Body of pancreas (tissue), 4 donors: ENCODE data around the gene ZNF229. TPM values are rescaled to one million over a fixed set of nuclear protein-coding genes. Genes with fewer than 3 reads are reported as not detected.
A peak's percentile ranks its signal among the peaks of the same experiment; 100 is the strongest.
"Not testable (repeated sequence)": the region's sequence is repeated elsewhere in the genome, so short reads cannot be mapped to it uniquely, and the experiment has no call there.

Source experiments
- ATAC-seq: fragments of 150-250 bp; one replicate; pipeline ENCODE4 v1.9.1; 2016
- DNase-seq, 4 donors: peaks; one replicate each; pipeline ENCODE4 v3.0.0-alpha.2; 2019
- H3K27ac ChIP-seq, 4 donors: fragments of 200-600 bp; sonication (generic); 1 replicate in 3 of 4; 2 replicates in 1 of 4; pipeline versions ENCODE4 v1.5.1 to v1.6.1; 2016 to 2019; ENCODE audit warnings: mild to moderate bottlenecking in 1 of 4, mixed read lengths in 1 of 4, moderate library complexity in 1 of 4
- H3K27me3 ChIP-seq, 2 donors: fragments of 200-600 bp; sonication (generic); one replicate each; pipeline ENCODE4 v1.6.0; 2016; ENCODE audit warnings: mild to moderate bottlenecking in 1 of 2
- H3K36me3 ChIP-seq, 2 donors: fragments of 200-600 bp; sonication (generic); replicated peaks in 1 of 2; 2 replicates each; pipeline ENCODE4 v1.5.1; 2016; ENCODE audit warnings: low read depth in 2 of 2; ENCODE audit not compliant: insufficient read depth in 1 of 2
- H3K4me1 ChIP-seq: fragments of 200-600 bp; sonication (generic); one replicate; pipeline ENCODE4 v1.6.0; 2016
- H3K4me3 ChIP-seq, 2 donors: fragments of 200-600 bp; sonication (generic); 1 replicate in 1 of 2; 2 replicates in 1 of 2; pipeline ENCODE4 v1.5.1; 2016 to 2019
- H3K9me3 ChIP-seq, 3 donors: fragments of 200-600 bp; sonication (generic); 1 replicate in 2 of 3; 2 replicates in 1 of 3; pipeline ENCODE4 v1.5.1; 2016
- POLR2A ChIP-seq, 3 donors: fragments of 450-650 bp; IDR thresholded peaks; one replicate each; pipeline ENCODE4 v1.6.1; 2016; ENCODE audit warnings: antibody characterized with exemption in 3 of 3, mild to moderate bottlenecking in 2 of 3
- WGBS, 2 donors: methylation state at CpG; one replicate each; pipeline ENCODE4 v1.1.5; 2017; 5-methylcytosine and 5-hydroxymethylcytosine counted together
- intact Hi-C: fragments of 100-400 bp; cut with DNase I; formaldehyde crosslinking; loops from one replicate; pipeline ENCODE4 v1.15.1; 2023
- total RNA-seq, 2 donors: library from RNA; depleted of rRNA; stranded (reverse); fragments of >200 nt; gene quantifications; one replicate each; pipeline ENCODE4 v1.1.0, GENCODE V29; 2016
- TF ChIP-seq, protein P1 (sequence below), 7 experiments: fragments of 450-650 bp in 4 of 7; fragments of 200-600 bp in 3 of 7; sonication (generic) in 3 of 7; IDR thresholded peaks; one replicate each; pipeline ENCODE4 v1.5.1; 2016 to 2019; ENCODE audit warnings: antibody characterized with exemption in 7 of 7

Gene ZNF229
- 1 to 10 TPM in 1 of 2 donors, under 1 TPM in 1; 0.99 to 2.6 TPM for total RNA-seq

DNA sequence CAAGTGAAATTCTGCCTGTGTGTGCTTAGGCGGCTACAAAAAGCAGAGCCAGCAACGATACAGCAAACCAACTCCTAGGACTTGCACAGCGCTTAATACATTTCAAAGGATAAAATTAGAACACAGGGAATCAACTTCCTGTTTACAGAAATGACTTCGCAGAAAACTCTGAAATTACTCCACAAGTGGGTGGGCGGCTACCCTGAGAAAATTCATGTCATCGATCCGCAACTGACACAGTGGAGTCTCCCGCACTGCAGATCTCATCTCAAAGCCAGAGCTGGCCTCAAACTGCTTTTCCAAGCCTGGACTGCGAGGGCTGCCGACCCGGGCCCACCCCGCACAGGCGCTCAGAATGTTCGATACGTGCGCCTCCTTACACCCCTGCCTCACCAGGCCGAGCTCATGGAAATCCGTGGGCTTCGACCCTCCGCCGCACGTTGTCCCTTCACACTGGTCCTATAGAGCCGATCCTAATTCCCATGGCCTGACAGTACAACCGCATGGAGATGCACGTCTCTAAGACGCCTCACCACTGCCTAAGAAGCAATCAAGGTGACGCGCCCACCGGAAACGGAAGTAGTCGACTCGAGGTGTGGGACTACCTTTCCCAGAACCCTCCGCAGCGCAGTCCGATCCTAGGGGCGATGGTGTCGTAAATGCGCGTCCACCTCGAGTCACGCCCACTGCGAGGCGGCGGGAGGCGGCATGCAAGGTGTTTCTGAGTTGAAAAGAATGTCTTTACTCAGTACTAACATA lies at the start of gene ZNF229:
ZNF229 (minus strand) TSS at position 557 of the 759 bp plus-strand sequence. CDS start 5,625 bp downstream, outside the sequence.
- peak; percentile 85 to 93 (median 90) for DNase-seq
- peak in 2 of 3 donors; percentile 25 to 44 for TF ChIP-seq POLR2A (IDR thresholded peaks at IDR 0.05)
- TF ChIP-seq, protein P1, sequence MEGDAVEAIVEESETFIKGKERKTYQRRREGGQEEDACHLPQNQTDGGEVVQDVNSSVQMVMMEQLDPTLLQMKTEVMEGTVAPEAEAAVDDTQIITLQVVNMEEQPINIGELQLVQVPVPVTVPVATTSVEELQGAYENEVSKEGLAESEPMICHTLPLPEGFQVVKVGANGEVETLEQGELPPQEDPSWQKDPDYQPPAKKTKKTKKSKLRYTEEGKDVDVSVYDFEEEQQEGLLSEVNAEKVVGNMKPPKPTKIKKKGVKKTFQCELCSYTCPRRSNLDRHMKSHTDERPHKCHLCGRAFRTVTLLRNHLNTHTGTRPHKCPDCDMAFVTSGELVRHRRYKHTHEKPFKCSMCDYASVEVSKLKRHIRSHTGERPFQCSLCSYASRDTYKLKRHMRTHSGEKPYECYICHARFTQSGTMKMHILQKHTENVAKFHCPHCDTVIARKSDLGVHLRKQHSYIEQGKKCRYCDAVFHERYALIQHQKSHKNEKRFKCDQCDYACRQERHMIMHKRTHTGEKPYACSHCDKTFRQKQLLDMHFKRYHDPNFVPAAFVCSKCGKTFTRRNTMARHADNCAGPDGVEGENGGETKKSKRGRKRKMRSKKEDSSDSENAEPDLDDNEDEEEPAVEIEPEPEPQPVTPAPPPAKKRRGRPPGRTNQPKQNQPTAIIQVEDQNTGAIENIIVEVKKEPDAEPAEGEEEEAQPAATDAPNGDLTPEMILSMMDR (IDR thresholded peaks at IDR 0.05): no peak
- H3K4me1 ChIP-seq: peaks cover 6% of the 10 kb centered on the region
- peak within 1 kb of the TSS; percentile 47 to 48 for H3K4me3 ChIP-seq
- peaks cover 0 to 1% of the 10 kb centered on the region in 2 donors for H3K36me3 ChIP-seq
- H3K27ac ChIP-seq: peak within 1 kb of the TSS in 2 of 4 donors; percentile 7 to 35
- 1 to 5% methylated on average over 39 to 45 of the region's 45 CpGs for WGBS, 2 donors
- peak; percentile 94 for ATAC-seq
- peaks cover 0 to 34% (median 0%) of the 10 kb centered on the region in 3 donors for H3K9me3 ChIP-seq
- intact Hi-C loops: no loop called here
- no peaks in the 10 kb centered on the region for H3K27me3 ChIP-seq

DNA sequence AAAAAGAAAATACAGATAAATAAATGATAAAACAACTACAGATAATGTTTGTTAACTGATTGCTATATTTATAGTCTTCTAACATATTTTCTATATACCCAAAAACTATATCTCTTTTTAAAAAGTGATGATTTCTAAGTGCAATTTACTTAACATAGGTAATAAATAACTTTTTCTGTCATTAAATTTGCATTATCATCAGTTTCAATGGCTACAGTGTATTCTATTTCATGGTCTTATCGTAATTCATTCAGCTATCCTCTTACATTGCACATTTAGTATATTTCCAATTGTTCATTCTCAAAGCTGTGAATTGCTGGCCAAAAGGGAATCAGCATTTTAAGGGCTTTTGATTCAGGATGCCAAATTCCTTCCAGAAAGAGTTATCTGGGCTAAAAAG lies 48.4 kb upstream of the ZNF229 start:
- no peak for ATAC-seq
- Histone ChIP-seq H3K27me3 (no peaks in the 10 kb centered on the region), H3K27ac (no peak overlapping the region), H3K4me1 (peaks cover 23% of the 10 kb centered on the region), H3K9me3 (peaks cover 0 to 54% (median 0%) of the 10 kb centered on the region in 3 donors), H3K4me3 (no peak overlapping the region), H3K36me3 (peaks cover 24 to 40% of the 10 kb centered on the region in 2 donors)
- intact Hi-C loops: no loop called here
- TF ChIP-seq, protein P1 (IDR thresholded peaks at IDR 0.05): no peak
- TF ChIP-seq POLR2A (IDR thresholded peaks at IDR 0.05): no peak
- DNase-seq: no peak
- WGBS, 2 donors: 100% methylated on average over 1 of the region's 1 CpG

DNA sequence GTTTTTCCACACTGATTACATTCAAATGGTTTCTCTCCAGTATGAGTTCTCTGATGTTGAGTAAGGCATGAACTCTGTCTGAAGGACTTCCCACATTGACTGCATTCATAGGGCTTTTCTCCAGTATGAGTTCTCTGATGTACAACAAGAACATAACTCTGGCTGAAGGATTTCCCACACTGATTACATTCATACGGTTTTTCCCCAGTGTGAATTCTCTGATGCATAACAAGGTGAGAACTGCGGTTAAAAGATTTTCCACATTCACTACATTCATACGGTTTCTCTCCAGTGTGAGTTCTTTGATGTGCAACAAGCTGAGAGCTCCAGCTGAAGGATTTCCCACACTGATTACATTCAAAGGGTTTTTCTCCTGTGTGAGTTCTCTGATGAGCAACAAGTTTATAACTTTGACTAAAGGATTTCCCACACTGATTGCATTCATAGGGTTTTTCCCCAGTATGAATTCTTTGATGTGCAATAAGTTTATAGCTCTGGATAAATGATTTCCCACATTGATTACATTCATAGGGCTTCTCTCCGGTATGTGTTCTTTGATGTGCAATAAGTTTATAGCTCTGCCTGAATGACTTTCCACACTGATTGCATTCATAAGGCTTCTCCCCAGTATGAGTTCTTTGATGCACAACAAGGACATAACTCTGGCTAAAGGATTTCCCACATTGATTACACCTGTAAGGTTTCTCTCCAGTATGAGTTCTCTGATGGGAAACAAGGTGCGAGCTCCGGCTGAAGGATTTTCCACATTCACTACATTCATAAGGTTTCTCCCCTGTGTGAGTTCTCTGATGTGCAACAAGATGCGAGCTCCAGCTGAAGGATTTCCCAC lies 28.5 kb upstream of the ZNF229 start:
- ATAC-seq (no peak), DNase-seq (no peak)
- intact Hi-C loops: no loop called here
- no peak for TF ChIP-seq POLR2A (IDR thresholded peaks at IDR 0.05)
- TF ChIP-seq, protein P1 (IDR thresholded peaks at IDR 0.05): no peak
- Histone ChIP-seq H3K4me1 (no peaks in the 10 kb centered on the region), H3K27me3 (no peaks in the 10 kb centered on the region), H3K27ac (no peak overlapping the region), H3K9me3 (peaks cover 0 to 95% (median 21%) of the 10 kb centered on the region in 3 donors), H3K36me3 (peaks cover 30 to 34% of the 10 kb centered on the region in 2 donors), H3K4me3 (no peak overlapping the region)
- 93 to 94% methylated on average over 7 of the region's 7 CpGs for WGBS, 2 donors

DNA sequence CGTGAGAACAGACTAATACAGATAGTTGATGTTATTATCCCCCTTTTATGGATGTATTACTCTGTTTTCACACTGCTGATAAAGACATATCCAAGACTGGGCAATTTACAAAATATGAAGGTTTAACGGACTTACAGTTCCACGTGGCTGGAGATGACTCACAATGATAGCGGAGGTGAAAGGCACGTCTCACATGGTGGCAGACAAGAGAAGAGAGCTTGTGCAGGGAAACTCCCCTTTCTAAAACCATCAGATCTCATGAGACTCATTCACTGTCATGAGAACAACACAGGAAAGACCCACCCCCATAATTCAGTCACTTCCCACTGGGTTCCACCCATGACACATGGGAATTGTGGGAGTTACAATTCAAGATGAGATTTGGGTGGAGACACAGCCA lies 20.5 kb upstream of the ZNF229 start:
- H3K4me1 ChIP-seq, H3K27ac ChIP-seq, H3K27me3 ChIP-seq, DNase-seq, intact Hi-C loops, H3K36me3 ChIP-seq, H3K4me3 ChIP-seq, ATAC-seq: not testable (repeated sequence)
- 57 to 80% methylated on average over 5 of the region's 5 CpGs for WGBS, 2 donors
- peaks cover 0 to 61% (median 4%) of the 10 kb centered on the region in 3 donors for H3K9me3 ChIP-seq

DNA sequence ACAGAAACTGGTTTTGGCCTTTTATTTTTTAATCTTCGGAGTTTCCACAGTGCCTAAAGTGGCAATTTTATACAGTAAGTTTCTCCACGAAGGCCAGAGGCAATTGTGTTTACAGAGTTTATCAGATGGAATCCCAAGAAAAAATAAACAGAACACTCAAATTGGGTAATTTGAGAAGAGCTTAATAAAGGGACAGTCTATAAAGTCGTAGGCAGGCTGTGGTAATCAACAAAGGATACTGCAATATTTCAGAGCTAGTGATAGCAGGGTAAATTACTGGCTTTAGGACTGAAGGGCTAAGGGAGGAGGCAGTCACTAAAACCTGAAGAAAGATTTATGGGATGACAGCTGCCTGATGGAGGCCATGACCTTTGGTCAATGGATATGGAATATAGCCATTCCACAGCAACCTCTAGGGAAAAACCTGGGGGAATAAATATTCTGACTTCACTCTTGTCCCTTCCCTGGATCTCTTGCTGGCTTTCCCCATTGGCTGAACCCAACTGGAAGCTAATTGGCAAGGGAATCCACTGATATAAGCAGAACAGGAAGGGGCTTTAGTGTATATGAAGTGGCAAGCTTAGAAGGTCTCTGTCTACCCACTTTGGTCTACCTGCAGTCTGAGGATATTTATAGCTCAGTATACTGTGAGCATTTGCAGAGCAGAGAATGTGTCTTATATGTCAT lies 14.5 kb upstream of the ZNF229 start:
- WGBS, 2 donors: 28 to 38% methylated on average over 3 of the region's 3 CpGs
- intact Hi-C loops, H3K4me1 ChIP-seq, H3K27me3 ChIP-seq, ATAC-seq, H3K27ac ChIP-seq, H3K36me3 ChIP-seq, DNase-seq, H3K4me3 ChIP-seq: not testable (repeated sequence)
- peaks cover 0 to 16% (median 0%) of the 10 kb centered on the region in 3 donors for H3K9me3 ChIP-seq

DNA sequence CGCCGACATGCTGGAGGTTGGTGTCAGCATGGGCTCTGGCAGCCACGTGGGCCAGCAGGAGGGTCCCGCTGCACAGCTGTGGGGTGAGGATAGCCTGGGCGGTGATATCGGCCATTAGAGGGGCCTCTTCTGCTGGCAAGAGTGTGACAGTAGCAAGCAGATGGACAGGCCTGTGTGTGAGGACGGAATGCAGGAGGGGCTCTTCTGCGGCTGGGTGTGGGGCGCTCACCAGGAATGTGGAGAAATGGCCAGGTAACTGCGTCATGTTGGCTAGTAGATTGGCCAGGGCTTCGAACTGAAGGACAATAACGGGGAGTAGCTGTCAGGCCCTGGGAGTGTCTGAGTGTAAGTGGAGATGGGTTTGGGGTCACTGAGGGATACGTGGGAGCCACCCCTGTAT lies 7.7 kb upstream of the ZNF229 start:
- 68 to 88% methylated on average over 3 to 5 of the region's 13 CpGs for WGBS, 2 donors
- H3K4me1 ChIP-seq, intact Hi-C loops, H3K27ac ChIP-seq, H3K27me3 ChIP-seq, H3K4me3 ChIP-seq, H3K36me3 ChIP-seq, ATAC-seq: not testable (repeated sequence)
- H3K9me3 ChIP-seq: peaks cover 0 to 24% (median 0%) of the 10 kb centered on the region in 3 donors
- peak in 1 of 4 donors; percentile 13 for DNase-seq
